ENCODE measurements around the gene ADGRF1. TPM values are rescaled to one million over a fixed set of nuclear protein-coding genes. Genes with fewer than 3 reads are reported as not detected.

ADGRF1 gene
- total RNA-seq, 1 donor, result not detected

DNA sequence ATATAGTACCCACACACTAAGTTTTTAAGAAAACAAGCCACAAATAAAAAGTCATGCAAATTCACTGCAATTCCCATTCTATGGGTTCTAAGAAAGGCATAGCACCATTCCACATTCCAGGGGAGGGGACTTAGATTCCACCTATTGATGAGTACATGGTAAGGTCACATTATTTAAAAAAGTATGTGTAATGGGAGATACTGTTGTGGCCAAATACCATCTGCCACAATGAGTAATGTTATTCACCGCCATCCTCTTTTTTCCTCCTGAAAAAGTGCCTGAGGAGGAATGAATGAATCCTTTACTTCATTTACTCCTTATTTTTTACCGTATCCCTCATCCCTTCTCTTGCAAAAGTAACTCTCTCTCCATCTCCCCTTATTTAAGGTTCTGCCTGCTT, 27.0 kb upstream of the ADGRF1 start:
- H3K79me2 ChIP-seq (ENCODE audit: insufficient read depth, low read length), result no peaks in the 10 kb centered on the region
- H2AFZ ChIP-seq (ENCODE audit: low read length), result no peak overlapping the region
- no peaks in the 10 kb centered on the region for H3K27me3 ChIP-seq (ENCODE audit: insufficient read depth, low read length)

GRCh38 chr6:47066418-47066817, 24.3 kb upstream of the ADGRF1 start:
- TF ChIP-seq CTCF (IDR thresholded peaks at IDR 0.05; ENCODE audit: extremely low read depth, low read depth, low read length), result no peak
- no peaks in the 10 kb centered on the region for H3K79me2 ChIP-seq (ENCODE audit: insufficient read depth, low read length)
- H3K4me3 ChIP-seq (ENCODE audit: insufficient read depth, low read length), result no peak overlapping the region
- H3K4me2 ChIP-seq (ENCODE audit: insufficient read depth, low read length), result no peak overlapping the region
- no peak for DNase-seq (ENCODE audit: insufficient read length, low spot score, missing footprints)
- H3K4me1 ChIP-seq (ENCODE audit: insufficient read depth, low read length), result no peaks in the 10 kb centered on the region
- no peak overlapping the region for H2AFZ ChIP-seq (ENCODE audit: low read length)
- H3K27ac ChIP-seq (ENCODE audit: low read depth, low read length), result no peak overlapping the region
- H3K27me3 ChIP-seq (ENCODE audit: insufficient read depth, low read length), result no peaks in the 10 kb centered on the region
- H3K9me3 ChIP-seq (ENCODE audit: low read depth, low read length), result no peaks in the 10 kb centered on the region
- no peaks in the 10 kb centered on the region for H4K20me1 ChIP-seq (ENCODE audit: insufficient read depth, low read length)
- H3K36me3 ChIP-seq (ENCODE audit: insufficient read depth, low read length), result no peaks in the 10 kb centered on the region

More for the DNA sequence above, 27.0 kb upstream of the ADGRF1 start:
- Histone ChIP-seq H3K4me3 (ENCODE audit: insufficient read depth, low read length) (no peak overlapping the region), H3K4me2 (ENCODE audit: insufficient read depth, low read length) (no peak overlapping the region), H4K20me1 (ENCODE audit: insufficient read depth, low read length) (no peaks in the 10 kb centered on the region), H3K36me3 (ENCODE audit: insufficient read depth, low read length) (no peaks in the 10 kb centered on the region), H3K9me3 (ENCODE audit: low read depth, low read length) (no peaks in the 10 kb centered on the region), H3K27ac (ENCODE audit: low read depth, low read length) (no peak overlapping the region), H3K4me1 (ENCODE audit: insufficient read depth, low read length) (no peaks in the 10 kb centered on the region)
- DNase-seq (ENCODE audit: insufficient read length, low spot score, missing footprints), result no peak
- no peak for TF ChIP-seq CTCF (IDR thresholded peaks at IDR 0.05; ENCODE audit: extremely low read depth, low read depth, low read length)

GRCh38 chr6:47064274-47064673, 22.1 kb upstream of the ADGRF1 start:
- Histone ChIP-seq H3K79me2 (ENCODE audit: insufficient read depth, low read length) (no peaks in the 10 kb centered on the region), H3K27ac (ENCODE audit: low read depth, low read length) (no peak overlapping the region), H3K9me3 (ENCODE audit: low read depth, low read length) (no peaks in the 10 kb centered on the region), H3K4me3 (ENCODE audit: insufficient read depth, low read length) (no peak overlapping the region), H3K36me3 (ENCODE audit: insufficient read depth, low read length) (no peaks in the 10 kb centered on the region), H3K4me1 (ENCODE audit: insufficient read depth, low read length) (no peaks in the 10 kb centered on the region), H3K4me2 (ENCODE audit: insufficient read depth, low read length) (no peak overlapping the region), H4K20me1 (ENCODE audit: insufficient read depth, low read length) (no peaks in the 10 kb centered on the region), H3K27me3 (ENCODE audit: insufficient read depth, low read length) (no peaks in the 10 kb centered on the region), H2AFZ (ENCODE audit: low read length) (no peak overlapping the region)
- DNase-seq (ENCODE audit: insufficient read length, low spot score, missing footprints), result no peak
- TF ChIP-seq CTCF (IDR thresholded peaks at IDR 0.05; ENCODE audit: extremely low read depth, low read depth, low read length), result no peak

- H3K4me3 ChIP-seq (ENCODE audit: insufficient read depth, low read length), result no peak overlapping the region
- no peak for DNase-seq (ENCODE audit: insufficient read length, low spot score, missing footprints)
- H4K20me1 ChIP-seq (ENCODE audit: insufficient read depth, low read length), result no peaks in the 10 kb centered on the region
- no peak for TF ChIP-seq CTCF (IDR thresholded peaks at IDR 0.05; ENCODE audit: extremely low read depth, low read depth, low read length)
- H3K27ac ChIP-seq (ENCODE audit: low read depth, low read length), result no peak overlapping the region
- H3K36me3 ChIP-seq (ENCODE audit: insufficient read depth, low read length), result no peaks in the 10 kb centered on the region
- no peaks in the 10 kb centered on the region for H3K27me3 ChIP-seq (ENCODE audit: insufficient read depth, low read length)
- H3K9me3 ChIP-seq (ENCODE audit: low read depth, low read length), result no peaks in the 10 kb centered on the region
- no peak overlapping the region for H3K4me2 ChIP-seq (ENCODE audit: insufficient read depth, low read length)
- H3K79me2 ChIP-seq (ENCODE audit: insufficient read depth, low read length), result no peaks in the 10 kb centered on the region
- no peaks in the 10 kb centered on the region for H3K4me1 ChIP-seq (ENCODE audit: insufficient read depth, low read length)
- H2AFZ ChIP-seq (ENCODE audit: low read length), result no peak overlapping the region
Observed at GRCh38 chr6:47062346-47062745, 20.2 kb upstream of the ADGRF1 start.

Data from osteoblast (primary cell).